HepG2 (cell line): ENCODE data around the gene COX4I2. TPM values are rescaled to one million over a fixed set of nuclear protein-coding genes. Genes with fewer than 3 reads are reported as not detected.

Source experiments
- EED ChIP-seq: sonication (generic); formaldehyde crosslinking; IDR thresholded peaks from 2 replicates; pipeline ENCODE4 v1.5.0; 2020; ENCODE audit warnings: mild to moderate bottlenecking, missing genetic modification reagents
- STAG1 ChIP-seq: sonication (generic); formaldehyde crosslinking; IDR thresholded peaks from 2 replicates; pipeline ENCODE4 v1.4.0; 2020; ENCODE audit warnings: missing genetic modification reagents
- TBX3 ChIP-seq: fragments of 450-650 bp; IDR thresholded peaks from 2 replicates; pipeline ENCODE4 v1.6.1; 2017; ENCODE audit warnings: antibody characterized with exemption, mild to moderate bottlenecking, inconsistent platforms, borderline replicate concordance
- YEATS2 ChIP-seq: sonication (generic); formaldehyde crosslinking; IDR thresholded peaks from 2 replicates; pipeline ENCODE4 v1.4.0; 2020; ENCODE audit warnings: missing genetic modification reagents, borderline replicate concordance
- YY1 ChIP-seq: IDR thresholded peaks from 2 replicates; pipeline ENCODE4 v1.6.1; 2011; ENCODE audit warnings: low read length, low read depth, moderate library complexity, mild to moderate bottlenecking; ENCODE audit not compliant: insufficient read depth, insufficient replicate concordance
- ZFAT ChIP-seq: sonication (generic); formaldehyde crosslinking; conservative IDR thresholded peaks from 2 replicates; pipeline ENCODE4 v1.8.1; 2023; ENCODE audit warnings: missing genetic modification reagents, inconsistent platforms
- ZNF256 ChIP-seq: sonication (generic); formaldehyde crosslinking; conservative IDR thresholded peaks from 2 replicates; pipeline ENCODE4 v1.4.0; 2020; ENCODE audit warnings: missing genetic modification reagents
- ZNF335 ChIP-seq: sonication (generic); formaldehyde crosslinking; IDR thresholded peaks from 2 replicates; pipeline ENCODE4 v1.4.0; 2020; ENCODE audit warnings: missing genetic modification reagents
- ZNF644 ChIP-seq: IDR thresholded peaks from 2 replicates; pipeline ENCODE4 v1.6.1; 2016; ENCODE audit warnings: low read depth
- ZNF841 ChIP-seq: sonication (generic); formaldehyde crosslinking; IDR thresholded peaks from 2 replicates; pipeline ENCODE4 v1.8.1; 2023; ENCODE audit warnings: missing genetic modification reagents, borderline replicate concordance
- polyA plus RNA-seq, 8 experiments: library from polyadenylated mRNA; depleted of rRNA in 3 of 8; stranded (reverse) in 7 of 8; unstranded in 1 of 8; fragments of >200 nt; fragmentation: Illumina TruSeq in 4 of 8; extraction: Trizol in 4 of 8; gene quantifications; 2 replicates each; pipeline versions ENCODE4 v1.2.1 to v1.2.3, GENCODE V29; 2011 to 2016; ENCODE audit warnings: low read depth in 4 of 8, missing spikeins in 1 of 8, mixed read lengths in 1 of 8; ENCODE audit not compliant: insufficient read depth in 1 of 8
- total RNA-seq, 5 experiments: library from RNA; depleted of rRNA; stranded (reverse); fragments of >200 nt; fragmentation: Illumina TruSeq; extraction: Trizol; gene quantifications; 2 replicates each; pipeline ENCODE4 v1.2.3, GENCODE V29; 2016; ENCODE audit warnings: low read depth in 1 of 5
- TF ChIP-seq, protein P1 (sequence below): IDR thresholded peaks from 2 replicates; pipeline ENCODE4 v1.6.1; 2018; ENCODE audit warnings: missing genetic modification reagents
- TF ChIP-seq, protein P2 (sequence below): sonication (generic); formaldehyde crosslinking; IDR thresholded peaks from 2 replicates; pipeline ENCODE4 v1.4.0; 2020; ENCODE audit warnings: missing genetic modification reagents, borderline replicate concordance
- TF ChIP-seq, protein P3 (sequence below): sonication (generic); formaldehyde crosslinking; IDR thresholded peaks from 2 replicates; pipeline ENCODE4 v1.4.0; 2020; ENCODE audit warnings: mild to moderate bottlenecking, missing genetic modification reagents
- TF ChIP-seq, protein P4 (sequence below): sonication (generic); formaldehyde crosslinking; conservative IDR thresholded peaks from 2 replicates; pipeline ENCODE4 v1.8.0; 2022; ENCODE audit warnings: missing genetic modification reagents
- TF ChIP-seq, protein P5 (sequence below): sonication (generic); formaldehyde crosslinking; IDR thresholded peaks from 2 replicates; pipeline ENCODE4 v1.4.0; 2020; ENCODE audit warnings: missing genetic modification reagents
- TF ChIP-seq, protein P6 (sequence below): sonication (generic); formaldehyde crosslinking; IDR thresholded peaks from 2 replicates; pipeline ENCODE4 v1.4.0; 2020; ENCODE audit warnings: mild to moderate bottlenecking, low read depth, missing genetic modification reagents
- TF ChIP-seq, protein P7 (sequence below): sonication (generic); formaldehyde crosslinking; IDR thresholded peaks from 2 replicates; pipeline ENCODE4 v1.4.0; 2020; ENCODE audit warnings: missing genetic modification reagents

COX4I2 gene
- total and polyA plus RNA-seq, 2 of the 13 experiments (the other 11 are each of a cell fraction or from before 2014, with no cell fraction given), result 1.1 TPM; not detected in 1

DNA sequence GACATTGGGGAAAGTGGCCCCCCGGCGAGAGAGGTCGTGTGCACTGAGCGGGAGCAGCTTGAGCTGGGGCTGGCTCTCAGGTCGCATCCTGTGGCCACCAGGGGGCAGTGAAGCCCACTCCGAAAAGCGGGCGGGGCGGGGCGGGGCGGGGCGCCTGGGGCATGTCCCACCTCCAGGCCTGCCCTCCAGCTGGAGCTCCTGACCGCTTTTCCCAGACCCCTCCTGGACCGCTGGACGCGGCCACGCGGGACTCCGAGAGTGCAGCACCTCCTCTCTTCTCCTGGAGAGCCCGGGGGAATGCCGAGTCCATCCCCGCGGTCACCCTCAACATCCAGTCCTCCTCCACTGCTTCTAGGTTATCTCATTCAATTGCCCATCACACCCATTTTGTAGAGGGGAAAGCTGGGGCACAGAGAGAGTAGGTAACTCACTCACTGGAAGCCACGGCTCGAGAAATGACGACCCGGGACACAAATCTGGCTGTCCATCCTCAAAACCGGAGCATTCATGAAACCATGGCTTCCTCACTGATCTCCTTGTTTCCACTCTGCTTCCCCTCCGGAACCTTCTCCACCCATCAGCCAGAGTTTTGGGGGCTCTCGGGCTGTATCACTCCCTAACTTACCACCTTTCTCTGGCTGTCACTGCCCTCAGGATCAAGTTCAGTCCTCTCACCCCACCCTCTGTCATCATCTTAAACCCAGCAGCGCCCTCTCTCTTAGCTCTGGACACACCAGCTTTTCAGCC lies 24.1 kb downstream of the COX4I2 start (continued):
- TF ChIP-seq, protein P1, sequence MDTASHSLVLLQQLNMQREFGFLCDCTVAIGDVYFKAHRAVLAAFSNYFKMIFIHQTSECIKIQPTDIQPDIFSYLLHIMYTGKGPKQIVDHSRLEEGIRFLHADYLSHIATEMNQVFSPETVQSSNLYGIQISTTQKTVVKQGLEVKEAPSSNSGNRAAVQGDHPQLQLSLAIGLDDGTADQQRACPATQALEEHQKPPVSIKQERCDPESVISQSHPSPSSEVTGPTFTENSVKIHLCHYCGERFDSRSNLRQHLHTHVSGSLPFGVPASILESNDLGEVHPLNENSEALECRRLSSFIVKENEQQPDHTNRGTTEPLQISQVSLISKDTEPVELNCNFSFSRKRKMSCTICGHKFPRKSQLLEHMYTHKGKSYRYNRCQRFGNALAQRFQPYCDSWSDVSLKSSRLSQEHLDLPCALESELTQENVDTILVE, result no peak
- TF ChIP-seq, protein P2, sequence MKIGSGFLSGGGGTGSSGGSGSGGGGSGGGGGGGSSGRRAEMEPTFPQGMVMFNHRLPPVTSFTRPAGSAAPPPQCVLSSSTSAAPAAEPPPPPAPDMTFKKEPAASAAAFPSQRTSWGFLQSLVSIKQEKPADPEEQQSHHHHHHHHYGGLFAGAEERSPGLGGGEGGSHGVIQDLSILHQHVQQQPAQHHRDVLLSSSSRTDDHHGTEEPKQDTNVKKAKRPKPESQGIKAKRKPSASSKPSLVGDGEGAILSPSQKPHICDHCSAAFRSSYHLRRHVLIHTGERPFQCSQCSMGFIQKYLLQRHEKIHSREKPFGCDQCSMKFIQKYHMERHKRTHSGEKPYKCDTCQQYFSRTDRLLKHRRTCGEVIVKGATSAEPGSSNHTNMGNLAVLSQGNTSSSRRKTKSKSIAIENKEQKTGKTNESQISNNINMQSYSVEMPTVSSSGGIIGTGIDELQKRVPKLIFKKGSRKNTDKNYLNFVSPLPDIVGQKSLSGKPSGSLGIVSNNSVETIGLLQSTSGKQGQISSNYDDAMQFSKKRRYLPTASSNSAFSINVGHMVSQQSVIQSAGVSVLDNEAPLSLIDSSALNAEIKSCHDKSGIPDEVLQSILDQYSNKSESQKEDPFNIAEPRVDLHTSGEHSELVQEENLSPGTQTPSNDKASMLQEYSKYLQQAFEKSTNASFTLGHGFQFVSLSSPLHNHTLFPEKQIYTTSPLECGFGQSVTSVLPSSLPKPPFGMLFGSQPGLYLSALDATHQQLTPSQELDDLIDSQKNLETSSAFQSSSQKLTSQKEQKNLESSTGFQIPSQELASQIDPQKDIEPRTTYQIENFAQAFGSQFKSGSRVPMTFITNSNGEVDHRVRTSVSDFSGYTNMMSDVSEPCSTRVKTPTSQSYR (CRISPR knock-in tag), result 0 out of 2 replicates have a peak, but pooled peaks have one; percentile 32
- TF ChIP-seq ZFAT (CRISPR knock-in tag), result no peak
- no peak for TF ChIP-seq ZNF644
- TF ChIP-seq, protein P3, sequence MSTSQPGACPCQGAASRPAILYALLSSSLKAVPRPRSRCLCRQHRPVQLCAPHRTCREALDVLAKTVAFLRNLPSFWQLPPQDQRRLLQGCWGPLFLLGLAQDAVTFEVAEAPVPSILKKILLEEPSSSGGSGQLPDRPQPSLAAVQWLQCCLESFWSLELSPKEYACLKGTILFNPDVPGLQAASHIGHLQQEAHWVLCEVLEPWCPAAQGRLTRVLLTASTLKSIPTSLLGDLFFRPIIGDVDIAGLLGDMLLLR, result peak; percentile 72
- peak; percentile 35; the same call in 1 of the 2 replicates for TF ChIP-seq ZNF335
- TF ChIP-seq YEATS2 (CRISPR knock-in tag), result peak; percentile 71; the same call in 1 of the 2 replicates
- TF ChIP-seq STAG1 (CRISPR knock-in tag), result peak; percentile 81
- TF ChIP-seq ZNF256 (CRISPR knock-in tag), result no peak
- TF ChIP-seq ZNF841 (CRISPR knock-in tag), result no peak
- no peak for TF ChIP-seq TBX3
- TF ChIP-seq EED (CRISPR knock-in tag), result no peak
- TF ChIP-seq, protein P4, sequence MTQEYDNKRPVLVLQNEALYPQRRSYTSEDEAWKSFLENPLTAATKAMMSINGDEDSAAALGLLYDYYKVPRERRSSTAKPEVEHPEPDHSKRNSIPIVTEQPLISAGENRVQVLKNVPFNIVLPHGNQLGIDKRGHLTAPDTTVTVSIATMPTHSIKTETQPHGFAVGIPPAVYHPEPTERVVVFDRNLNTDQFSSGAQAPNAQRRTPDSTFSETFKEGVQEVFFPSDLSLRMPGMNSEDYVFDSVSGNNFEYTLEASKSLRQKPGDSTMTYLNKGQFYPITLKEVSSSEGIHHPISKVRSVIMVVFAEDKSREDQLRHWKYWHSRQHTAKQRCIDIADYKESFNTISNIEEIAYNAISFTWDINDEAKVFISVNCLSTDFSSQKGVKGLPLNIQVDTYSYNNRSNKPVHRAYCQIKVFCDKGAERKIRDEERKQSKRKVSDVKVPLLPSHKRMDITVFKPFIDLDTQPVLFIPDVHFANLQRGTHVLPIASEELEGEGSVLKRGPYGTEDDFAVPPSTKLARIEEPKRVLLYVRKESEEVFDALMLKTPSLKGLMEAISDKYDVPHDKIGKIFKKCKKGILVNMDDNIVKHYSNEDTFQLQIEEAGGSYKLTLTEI (CRISPR knock-in tag), result no peak
- TF ChIP-seq, protein P5, sequence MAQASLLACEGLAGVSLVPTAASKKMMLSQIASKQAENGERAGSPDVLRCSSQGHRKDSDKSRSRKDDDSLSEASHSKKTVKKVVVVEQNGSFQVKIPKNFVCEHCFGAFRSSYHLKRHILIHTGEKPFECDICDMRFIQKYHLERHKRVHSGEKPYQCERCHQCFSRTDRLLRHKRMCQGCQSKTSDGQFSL (CRISPR knock-in tag), result no peak
- peak; percentile 78 for TF ChIP-seq YY1
- TF ChIP-seq, protein P6, sequence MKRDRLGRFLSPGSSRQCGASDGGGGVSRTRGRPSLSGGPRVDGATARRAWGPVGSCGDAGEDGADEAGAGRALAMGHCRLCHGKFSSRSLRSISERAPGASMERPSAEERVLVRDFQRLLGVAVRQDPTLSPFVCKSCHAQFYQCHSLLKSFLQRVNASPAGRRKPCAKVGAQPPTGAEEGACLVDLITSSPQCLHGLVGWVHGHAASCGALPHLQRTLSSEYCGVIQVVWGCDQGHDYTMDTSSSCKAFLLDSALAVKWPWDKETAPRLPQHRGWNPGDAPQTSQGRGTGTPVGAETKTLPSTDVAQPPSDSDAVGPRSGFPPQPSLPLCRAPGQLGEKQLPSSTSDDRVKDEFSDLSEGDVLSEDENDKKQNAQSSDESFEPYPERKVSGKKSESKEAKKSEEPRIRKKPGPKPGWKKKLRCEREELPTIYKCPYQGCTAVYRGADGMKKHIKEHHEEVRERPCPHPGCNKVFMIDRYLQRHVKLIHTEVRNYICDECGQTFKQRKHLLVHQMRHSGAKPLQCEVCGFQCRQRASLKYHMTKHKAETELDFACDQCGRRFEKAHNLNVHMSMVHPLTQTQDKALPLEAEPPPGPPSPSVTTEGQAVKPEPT (CRISPR knock-in tag), result 0 out of 2 replicates have a peak, but pooled peaks have one; percentile 63
- TF ChIP-seq, protein P7, sequence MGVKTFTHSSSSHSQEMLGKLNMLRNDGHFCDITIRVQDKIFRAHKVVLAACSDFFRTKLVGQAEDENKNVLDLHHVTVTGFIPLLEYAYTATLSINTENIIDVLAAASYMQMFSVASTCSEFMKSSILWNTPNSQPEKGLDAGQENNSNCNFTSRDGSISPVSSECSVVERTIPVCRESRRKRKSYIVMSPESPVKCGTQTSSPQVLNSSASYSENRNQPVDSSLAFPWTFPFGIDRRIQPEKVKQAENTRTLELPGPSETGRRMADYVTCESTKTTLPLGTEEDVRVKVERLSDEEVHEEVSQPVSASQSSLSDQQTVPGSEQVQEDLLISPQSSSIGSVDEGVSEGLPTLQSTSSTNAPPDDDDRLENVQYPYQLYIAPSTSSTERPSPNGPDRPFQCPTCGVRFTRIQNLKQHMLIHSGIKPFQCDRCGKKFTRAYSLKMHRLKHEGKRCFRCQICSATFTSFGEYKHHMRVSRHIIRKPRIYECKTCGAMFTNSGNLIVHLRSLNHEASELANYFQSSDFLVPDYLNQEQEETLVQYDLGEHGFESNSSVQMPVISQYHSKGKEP (CRISPR knock-in tag), result no peak
